Stimulated activated CD4-positive, alpha-beta T cell treated with anti-CD3 and anti-CD28 coated beads, TNF-alpha, amount 100 ng/mL, for 4 hours (primary cell): ENCODE results near the gene TNFRSF21.
"Not testable (repeated sequence)": the region's sequence is repeated elsewhere in the genome, so short reads cannot be mapped to it uniquely, and the experiment has no call there.

Experiments used
- DNase-seq, 3 experiments: peaks; one replicate each; pipeline ENCODE4 v3.0.0-alpha.2; 2020; ENCODE audit warnings: low read depth in 3 of 3

The TNFRSF21 gene

DNA sequence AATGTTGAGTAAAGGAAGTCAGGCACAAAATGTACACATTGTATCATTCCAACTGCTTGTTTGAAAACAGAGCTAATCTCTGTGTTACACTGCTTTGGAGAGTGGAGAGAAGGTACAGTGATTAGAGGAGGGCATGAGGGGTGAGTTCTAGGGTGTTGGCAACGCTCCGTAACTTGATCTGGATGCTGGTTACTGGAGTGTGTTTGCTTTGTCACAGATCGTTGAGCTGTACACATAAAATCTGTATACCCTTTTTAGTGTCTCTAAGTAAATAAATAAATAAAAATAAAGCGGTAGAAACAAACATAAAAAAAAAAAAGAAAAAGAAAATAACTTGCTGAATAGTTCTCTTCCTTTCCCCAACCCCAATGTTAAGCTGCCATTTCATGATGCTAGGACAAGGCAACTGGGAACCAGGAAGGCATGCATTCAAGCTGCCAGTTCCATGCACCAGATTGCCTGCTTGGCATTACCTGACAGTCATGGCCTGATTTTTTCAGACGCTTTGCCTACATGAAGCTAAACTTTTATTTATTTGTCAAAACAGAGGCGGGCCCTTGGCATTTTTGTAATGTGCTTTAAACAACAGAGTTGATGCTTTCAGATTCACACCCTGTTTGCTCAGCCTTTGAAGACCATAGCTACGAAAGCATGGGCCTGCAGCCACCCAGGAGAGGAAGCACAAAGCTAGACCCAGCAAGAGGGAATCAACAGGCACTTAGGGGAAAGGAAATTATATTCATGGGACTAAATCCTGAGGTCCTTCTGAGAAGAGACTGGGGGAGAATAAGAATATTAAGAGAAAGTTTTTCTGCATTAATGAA, 21.2 kb downstream of the TNFRSF21 start:
- DNase-seq, result no peak

DNA sequence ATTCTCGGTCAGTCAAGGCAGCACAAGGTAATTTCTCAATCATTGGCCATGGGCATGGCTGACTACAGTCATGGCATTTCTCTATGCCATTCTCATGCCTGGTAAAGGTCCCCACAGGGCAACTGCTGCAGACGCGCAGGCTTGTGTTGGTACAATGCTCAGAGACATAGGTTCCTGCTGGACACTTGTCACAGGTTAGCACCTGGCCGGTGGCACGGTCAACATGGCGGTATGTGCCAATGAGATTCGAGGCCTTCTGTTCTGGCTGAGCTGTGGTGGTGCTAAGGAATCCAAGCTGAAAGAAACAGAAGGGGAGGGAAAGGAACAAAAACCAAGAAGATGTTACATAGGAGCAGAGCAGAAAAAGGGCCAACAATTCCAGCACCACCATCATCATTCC, 23.4 kb downstream of the TNFRSF21 start:
- DNase-seq, result no peak

DNA sequence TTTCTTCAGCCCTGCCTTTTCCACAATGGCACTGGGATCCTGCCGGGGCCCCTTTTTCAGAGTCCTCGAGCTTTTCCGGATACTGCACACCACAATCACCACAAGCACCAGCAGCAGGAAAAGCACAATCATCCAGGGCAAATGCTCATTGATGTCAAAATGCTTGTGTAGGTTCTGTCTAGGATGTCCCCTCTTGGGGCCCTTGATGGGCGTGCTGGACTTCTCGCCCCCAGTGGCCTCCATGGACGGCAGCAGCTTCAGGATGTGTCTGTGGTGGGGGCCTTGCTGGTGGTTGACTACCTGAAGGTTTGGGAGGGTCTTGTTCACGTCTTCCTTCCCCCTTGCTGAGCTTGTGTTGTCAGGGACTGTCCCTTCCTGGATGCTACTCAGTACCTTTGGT, 25.7 kb downstream of the TNFRSF21 start:
- no peak for DNase-seq

DNA sequence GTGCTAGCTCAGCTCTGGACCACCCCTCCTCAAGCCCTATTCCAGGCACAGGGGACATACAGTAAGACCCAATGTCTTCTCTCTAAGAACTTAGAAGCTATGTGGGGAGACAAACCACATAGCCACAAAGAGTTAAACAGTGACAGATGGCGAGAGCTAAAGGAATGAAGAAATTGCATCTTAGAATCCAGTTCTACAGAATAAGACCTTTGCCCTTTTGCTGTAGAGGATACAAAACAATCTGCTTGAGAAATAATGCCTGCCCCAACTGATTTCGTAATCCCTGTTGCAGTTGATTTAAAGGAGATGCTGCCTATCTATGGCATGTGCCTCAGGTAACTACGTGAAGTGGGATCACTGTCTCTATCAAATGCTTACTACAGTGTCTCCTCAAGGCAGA, 31.2 kb downstream of the TNFRSF21 start:
- no peak for DNase-seq

DNA sequence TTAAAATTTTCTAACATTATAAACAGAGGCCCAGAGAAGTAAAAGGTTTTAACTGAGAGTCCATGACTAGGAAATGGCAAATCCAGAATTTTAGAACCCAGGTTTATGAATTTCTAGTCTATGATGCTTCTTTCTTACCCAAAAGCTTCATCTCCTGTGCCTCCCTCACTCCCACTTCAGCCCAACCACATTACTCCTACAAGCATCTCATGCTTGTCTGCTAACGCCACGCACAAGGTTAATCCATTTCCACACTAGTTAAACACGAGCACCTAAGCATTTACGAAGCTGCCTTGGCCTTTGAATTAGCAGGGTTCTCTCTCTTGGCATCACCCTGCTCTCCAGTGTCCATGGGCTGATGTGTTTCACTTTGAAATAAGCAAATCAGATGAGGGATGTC, 32.0 kb downstream of the TNFRSF21 start:
- DNase-seq, result no peak

DNA sequence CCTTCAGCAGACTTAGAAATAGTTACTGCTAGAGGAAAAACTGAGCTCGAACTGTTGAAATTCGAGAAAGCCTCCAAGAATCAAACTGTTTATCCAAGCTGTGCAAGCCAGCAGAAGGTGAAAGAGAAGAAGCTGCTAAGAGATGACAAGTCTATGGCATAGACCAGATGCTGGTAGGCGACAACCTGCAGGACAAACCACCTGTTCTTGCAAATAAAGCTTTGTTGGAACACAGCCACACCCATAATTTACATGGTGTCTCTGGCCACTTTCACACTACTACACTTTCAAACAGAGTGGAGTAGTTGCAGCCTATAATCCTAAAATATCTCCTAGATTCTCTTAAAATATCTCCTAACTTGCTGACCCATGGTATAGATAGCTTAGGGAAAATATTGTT, 33.3 kb downstream of the TNFRSF21 start:
- DNase-seq, result no peak

DNA sequence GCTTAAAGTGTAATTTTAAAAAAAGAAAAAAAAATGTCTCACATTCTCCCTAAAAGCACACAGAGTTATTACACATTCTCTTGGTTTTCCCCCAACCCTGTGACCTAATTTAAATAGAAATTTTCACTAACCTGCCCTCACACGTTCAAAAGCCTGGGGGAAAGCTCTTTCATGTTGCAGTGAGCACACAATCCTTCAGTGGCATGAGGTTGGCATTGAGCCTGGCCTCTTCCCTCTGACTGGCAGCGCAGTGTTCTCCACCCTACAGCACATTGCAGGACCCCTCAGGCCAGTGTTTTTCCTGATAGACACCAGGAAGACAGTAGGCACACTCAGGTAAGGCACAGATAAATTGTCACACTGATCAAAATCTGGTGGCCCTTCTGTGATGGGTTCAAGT, 34.1 kb downstream of the TNFRSF21 start:
- DNase-seq, result no peak

DNA sequence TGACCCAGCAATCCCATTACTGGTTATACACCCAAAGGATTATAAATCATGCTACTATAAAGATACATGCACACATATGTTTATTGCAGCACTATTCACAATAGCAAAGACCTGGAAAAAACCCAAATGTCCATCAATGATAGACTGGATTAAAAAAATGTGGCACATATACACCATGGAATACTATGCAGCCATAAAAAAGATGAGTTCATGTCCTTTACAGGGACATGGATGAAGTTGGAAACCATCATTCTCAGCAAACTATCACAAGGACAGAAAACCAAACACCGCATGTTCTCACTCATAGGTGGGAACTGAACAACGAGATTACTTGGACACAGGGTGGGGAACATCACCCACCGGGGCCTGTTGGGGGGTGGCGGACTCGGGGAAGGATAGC, 34.6 kb downstream of the TNFRSF21 start:
- DNase-seq, result not testable (repeated sequence)

DNA sequence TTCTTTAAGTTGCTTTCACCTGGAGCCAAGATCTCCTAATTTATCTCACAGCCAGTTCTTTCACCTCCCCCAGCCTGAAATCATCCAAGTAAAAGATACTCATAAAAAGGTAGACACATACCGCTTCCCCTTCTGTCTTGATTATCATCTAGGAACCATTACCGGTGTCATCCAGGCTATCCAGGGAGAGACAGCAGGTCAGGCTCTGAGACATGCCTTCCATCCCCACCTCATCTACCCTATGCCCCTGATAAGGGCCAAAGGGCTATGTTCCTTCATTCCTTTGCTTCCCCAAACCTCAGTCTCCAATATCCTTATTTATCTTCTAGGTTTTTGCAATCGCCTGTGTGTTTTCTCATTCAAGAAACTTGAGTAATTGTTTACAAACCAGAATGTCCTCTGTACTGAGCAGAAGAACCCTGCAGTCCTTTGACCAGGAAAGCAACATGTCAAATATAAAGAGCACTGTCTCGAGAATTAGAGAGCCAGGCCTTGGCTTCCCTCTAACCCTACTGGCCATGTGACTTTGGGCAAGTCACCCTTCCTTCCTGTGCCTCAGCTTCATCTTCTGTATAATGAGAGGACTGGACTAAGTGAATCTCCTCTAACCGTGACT, 41.0 kb downstream of the TNFRSF21 start:
- no peak for DNase-seq

DNA sequence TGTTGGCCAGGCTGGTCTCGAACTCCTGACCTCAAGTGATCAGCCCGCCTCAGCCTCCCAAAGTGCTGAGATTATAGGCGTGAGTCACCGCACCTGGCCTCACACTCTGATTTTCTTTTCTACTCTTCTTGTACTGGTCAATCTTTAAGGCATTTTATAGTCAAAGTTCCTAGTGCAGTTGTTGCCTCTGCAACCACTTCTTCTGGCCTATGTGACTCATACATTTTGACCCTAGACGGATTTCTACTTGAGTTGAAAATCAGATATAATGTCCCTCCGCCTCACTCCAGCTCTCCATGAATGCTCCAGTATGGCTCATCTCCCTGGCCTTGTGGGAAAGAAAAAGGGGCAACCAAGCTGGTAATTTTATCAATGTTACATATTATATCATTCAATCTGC, 42.4 kb downstream of the TNFRSF21 start:
- DNase-seq, result no peak

DNA sequence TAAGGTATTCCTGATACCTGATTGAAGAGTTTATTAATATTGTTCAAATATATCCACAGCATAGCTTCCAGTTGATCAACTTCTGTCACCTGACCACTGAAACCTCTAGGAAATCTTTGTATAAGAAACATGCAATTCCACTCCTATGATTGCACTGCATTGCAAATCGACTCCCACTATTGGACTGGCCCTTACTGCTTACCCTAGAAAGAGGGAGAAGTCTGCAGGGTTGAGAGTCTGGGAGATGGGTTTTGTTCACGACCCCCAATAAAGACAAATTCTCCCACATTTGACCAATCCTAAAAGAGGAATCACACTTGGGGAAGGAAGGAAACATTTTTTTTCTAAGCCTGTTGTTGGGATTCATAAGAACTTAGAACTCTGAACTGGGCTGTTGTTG, 43.7 kb downstream of the TNFRSF21 start:
- DNase-seq, result no peak

DNA sequence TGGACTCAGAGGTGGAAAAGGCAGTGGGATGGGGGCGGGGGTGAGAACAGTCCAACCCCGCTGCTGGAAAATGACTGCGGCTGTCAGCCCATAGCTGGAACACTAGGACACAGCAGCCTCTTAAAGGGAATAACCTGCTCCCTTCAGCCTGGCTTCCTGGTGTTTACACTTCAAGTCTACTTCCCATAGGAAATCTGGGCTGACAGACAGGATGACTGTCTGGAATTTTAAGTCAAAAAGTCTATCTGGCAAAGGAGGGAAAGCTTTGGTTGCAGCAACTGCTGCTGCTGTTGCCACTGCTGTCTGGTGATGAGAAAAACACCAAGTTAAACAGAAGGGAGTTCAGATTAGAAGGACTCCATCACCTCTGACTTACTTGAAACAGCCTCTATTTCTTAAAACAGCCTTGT, 44.9 kb downstream of the TNFRSF21 start:
- DNase-seq, result no peak

DNA sequence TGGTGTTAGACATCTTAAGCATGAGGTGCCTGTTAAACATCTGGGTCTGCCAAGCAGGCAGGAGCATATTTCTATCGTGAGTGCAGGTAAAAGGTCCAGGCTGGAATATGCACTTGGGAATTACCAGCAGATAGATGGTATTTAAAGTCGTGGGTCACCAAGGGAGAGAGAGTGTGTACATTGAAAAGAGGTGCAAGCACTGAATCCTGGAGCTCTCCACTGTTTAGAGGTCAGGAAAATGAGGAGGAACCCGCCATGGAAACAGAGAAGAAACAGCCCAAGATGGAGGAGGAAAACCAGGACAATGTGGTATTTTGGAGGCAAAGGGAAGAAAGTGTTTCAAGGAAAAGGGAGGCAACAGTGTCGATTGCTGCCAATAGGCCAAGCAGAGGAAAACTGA, 46.4 kb downstream of the TNFRSF21 start:
- no peak for DNase-seq

DNA sequence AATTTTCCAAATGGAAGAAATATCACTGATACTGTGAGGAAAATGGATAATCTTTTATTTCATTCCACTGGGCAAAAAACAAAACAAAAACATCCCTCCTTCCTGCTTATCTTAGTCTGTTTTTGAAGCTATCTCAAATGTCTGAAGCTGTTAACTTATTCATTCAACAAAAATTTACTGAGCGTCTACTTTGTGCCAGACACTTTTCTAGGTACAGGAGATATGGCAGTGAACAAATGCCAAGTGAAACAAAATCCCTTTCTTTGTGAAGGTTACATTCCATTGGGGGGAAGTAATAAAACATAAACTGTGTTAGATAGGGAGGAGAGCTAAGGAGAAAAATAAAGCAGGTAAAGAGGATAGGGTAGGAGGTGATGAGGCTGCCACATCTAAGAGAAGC, 47.5 kb downstream of the TNFRSF21 start:
- DNase-seq, result no peak

DNA sequence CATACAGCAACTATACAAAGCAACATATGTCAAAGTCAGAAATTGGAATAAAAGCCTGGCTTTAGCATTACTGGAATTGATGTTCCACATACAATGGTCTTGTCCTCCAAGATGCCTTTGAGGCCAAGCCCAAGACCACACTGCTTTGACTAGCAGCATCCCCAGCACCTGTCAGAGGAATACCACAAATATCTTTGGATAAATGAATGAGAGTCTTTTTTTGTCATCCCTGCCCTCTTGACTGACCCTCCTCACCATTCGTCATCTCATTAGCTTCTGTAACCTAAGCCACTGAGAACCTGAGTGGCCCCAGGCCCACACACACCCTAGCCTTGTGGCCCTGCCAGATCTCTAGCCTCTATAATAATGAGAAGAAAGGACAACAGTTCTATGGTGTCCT, 48.5 kb downstream of the TNFRSF21 start:
- no peak for DNase-seq

DNA sequence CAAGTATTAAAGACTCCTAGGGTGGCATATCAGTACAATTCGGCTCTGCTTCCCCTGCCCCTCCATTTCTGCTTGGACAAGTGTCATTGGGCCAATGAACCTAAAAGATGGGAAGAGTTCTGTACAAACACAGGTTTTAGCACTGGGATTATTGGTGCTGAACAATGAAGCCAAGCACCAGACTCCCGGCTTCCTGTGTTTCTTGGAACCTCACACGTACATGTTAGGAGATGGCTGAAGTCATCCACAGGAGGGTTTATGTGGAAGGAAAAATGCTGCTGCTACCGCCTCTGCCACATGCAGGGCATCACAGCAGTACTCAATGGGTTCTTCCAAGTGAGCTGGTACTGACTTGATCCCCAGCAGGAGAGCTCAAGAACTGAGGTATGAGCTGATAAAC, 49.7 kb downstream of the TNFRSF21 start:
- DNase-seq, result no peak

DNA sequence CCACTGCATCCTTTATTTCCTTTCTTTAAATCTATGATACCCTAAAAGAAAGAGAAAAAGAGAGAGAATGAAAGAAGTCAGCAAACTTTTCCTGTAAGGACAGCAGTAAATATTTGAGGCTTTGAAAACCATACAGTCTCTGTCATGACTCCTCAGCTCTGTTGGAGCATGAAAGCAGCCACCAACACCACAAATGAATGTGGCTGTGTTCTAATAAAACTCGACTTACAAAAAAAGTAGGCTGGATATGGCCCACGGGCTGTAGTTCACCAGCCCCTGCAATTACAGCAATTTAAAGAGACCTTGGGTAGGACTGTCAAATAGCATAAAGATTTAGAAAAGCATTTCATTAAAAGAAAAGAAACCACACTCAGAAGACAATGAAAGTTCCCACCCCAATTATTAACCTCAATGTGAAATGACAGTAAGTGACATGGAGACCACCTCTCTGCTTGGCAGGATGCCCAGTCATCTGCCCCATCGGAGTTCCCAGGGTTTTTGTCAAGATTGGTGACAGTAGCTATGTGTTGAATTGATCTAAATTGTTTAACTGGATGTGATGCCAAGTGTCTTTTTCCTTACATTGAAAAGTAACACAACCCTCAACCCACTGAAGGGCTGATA, 50.9 kb downstream of the TNFRSF21 start:
- DNase-seq, result no peak

DNA sequence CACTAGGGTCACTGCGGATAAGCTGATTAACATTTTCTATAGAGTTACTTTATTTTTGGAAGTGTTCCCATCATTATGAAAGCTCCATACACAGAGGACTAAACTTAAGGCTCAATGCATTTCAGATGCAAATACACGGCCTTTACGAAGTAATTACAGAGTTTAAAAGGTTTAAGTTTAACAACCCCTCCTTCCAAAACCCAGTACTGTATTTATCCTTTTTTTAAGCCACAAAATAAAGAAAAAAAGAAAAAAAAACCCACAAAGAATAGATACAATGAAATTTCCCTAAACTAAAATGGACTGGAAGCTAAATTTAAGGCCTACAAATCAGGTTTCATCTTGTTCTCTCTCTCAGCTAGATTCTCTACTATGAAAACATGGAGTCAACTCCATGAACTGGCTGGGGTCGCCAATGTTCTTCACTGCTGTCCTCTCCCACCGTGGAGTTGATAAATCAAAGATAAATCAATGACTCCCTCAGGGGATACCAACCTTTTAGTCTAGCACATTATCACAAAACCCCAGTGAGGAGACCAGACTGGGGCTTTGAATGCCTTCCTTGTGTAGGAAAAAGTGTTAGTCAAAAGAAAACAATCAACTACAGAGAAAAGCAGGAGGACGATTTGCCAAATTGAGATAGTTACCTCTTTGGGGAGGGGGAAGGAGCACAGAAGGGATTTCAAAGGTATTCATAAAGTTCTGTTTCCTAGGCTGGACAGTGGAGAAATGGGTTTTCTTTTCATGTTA, 52.5 kb downstream of the TNFRSF21 start:
- DNase-seq, result no peak

DNA sequence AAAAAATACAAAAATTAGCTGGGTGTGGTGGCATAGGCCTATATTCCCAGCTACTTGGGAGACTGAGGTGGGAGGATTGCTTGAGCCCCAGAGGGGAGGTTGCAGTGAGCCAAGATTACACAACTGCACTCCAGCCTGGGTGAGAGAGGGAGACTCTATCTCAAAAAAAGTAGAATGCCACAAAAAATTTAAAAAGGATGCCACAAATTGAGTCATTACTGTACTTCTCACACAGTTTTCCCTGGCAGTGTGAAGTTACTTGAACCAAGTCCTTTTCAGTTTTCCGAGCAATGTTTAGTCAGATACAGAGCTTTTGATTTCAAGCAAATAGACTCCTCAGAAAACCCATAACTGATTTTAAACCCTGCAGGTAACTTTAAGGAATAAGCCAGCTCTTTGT, 53.3 kb downstream of the TNFRSF21 start:
- DNase-seq, result no peak

DNA sequence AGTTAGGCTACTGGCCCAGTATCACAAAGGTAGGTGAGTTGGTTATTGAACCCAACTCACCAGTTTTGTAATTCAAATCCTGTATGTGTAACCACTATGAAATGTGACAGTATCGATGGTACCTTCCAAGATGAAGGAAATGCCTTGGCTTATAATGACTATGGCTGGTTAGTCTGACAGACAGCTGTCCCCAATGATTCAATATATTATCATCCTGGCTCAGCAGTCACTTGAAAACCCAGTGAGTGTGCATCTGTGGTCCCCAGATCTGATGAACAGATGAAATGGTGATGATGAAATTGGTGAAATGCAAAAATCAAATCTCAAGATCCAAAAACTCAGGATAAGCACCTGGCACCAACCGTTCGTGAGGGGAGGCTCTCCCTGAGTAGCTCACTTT, 54.8 kb downstream of the TNFRSF21 start:
- DNase-seq, result no peak

DNA sequence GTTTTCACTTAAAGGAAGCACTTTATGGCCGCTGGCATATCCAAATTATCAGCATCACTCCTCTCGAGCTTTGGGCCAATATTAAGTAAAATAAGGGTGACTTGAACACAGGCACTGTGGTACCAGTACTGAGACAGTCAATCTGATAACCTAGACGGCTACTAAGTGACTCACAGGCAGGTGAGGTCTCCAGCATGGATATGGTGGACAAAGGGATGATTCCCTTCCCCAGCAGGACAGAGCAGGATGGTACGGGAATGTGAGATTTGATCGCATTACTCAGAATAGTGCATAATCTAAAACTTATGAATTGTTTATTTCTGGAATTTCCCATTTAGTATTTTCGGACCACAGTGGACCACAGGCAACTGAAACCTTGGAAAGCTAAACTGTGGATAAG, 55.7 kb downstream of the TNFRSF21 start:
- no peak for DNase-seq

DNA sequence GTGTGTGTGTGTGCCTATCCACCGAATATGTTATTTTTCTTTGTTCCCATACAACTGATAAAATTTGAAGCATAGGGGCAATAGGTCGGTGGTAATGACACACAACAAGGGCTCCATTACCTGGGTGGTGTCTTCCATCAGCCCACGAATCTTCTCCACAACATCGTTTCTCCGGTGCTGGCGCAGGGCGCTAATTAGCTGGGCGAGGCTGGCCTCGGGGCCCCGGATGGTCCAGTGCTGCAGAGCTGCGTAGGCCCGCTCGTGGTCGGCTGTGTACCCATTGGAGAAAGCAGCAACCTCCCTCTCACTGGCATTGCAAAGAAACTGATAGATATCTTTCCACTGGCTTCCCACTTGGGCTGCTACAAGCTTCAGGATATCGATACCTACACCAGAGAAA, 56.6 kb downstream of the TNFRSF21 start:
- no peak for DNase-seq

DNA sequence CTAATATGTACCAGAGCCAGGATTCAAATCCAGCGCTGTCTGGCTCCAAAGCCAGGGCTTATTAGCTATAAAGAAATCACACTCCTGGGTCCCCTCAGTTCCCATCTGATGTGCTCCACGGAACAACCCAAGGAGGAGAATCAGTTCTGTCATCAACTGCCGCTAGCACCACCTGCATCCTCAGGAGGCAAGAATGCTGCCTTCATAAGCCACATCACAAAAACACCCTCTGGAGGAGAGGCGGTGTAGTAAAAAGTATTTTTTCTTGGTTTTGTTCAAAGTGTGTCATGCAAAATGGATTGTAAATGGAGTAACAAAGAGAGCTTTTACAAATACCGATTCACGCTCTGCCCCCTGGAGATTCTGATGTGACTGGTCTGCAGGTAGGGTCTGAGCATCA, 57.1 kb downstream of the TNFRSF21 start:
- DNase-seq, result no peak
